Measurements from ENCODE around the gene GLUL.

The GLUL gene

DNA sequence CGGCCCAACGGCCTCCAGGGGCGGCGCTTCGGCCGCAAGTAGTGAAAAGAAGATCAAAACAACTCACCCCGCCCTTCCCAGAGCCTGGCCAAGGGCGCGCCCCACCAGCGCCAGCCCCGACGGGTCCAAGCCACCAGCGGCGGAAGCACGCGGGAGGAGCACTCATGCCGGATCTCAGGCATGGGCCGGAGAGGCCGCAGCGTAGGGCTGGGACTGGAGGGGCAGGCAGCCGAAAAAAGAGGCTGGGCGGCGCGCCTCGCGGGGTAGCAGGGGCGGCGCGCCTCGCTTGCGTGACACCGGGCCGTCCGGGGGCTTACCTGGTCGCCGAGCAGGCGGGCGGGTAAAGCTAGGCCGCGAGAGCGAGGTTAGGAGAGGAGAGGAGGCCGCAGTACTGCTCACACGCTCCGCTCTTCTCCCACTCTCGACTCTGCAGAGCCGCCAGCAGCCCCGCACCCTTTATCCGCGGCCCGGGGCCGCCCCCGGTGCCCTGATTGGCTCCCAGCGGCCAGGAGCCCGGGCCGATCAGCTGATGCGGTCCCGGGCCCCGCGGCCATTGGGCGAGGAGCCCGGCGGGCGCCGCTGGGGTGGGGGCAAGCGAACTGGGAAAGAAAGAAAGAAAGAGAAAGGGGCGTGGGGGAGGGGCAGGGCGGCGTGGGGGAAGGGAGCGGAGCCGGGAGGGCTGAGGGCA is at the start of gene GLUL:
GLUL (minus strand) TSS at position 429 of the 688 bp plus-strand sequence. CDS start 3,053 bp downstream, outside the sequence.
- DNase-seq: peak in 1 of 2 experiments; percentile 15

GRCh38 chr1:182438326-182438725 is 46.7 kb upstream of the GLUL start:
- DNase-seq: no peak

DNA sequence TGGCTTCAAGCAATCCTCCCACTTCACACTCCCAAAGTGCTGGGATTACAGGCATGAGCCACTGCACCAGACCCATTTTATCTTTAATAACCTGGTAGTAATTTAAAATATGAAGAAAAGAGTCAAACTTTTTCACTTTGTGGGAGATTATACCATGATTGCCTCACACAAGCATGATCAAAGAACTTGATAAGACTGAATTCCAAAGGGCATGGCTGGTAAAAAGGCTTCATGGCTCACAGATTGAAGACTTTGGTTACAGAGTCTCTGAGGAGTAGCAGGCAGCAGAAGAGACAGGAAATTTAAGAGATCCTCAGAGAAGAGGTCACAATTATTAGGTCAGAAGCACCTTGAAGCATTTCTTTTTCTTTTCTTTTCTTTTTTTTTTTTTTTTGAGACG is 42.0 kb upstream of the GLUL start:
- no peak for DNase-seq

- DNase-seq: no peak
These were observed 39.7 kb upstream of the GLUL start for GRCh38 chr1:182431278-182431677.

GRCh38 chr1:182430263-182431068 is 38.9 kb upstream of the GLUL start:
- DNase-seq: no peak

- no peak for DNase-seq
These were observed 36.5 kb upstream of the GLUL start for GRCh38 chr1:182428043-182428442.

- DNase-seq: no peak
These were observed 35.1 kb upstream of the GLUL start for GRCh38 chr1:182426442-182427430.

DNA sequence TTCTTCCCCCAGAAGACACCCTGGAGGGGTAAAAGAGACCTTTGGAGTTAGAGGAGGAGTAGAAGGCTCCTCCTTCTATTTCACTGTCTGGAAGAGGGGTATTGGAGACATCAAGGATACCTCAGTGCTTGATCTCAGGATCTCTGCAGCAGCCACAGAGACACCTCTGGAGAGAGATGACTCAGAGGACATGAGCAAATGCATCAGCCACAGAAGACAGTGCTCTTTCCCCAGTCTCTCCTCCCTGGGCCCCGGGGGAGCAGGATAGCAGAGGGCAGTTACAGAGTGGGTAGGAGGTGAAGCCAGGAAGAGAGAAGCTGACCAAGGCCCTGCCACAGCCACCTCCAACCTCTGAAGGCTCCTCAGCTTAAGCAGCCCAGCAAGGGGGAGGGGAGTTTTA is 24.2 kb upstream of the GLUL start:
- DNase-seq: no peak

DNA sequence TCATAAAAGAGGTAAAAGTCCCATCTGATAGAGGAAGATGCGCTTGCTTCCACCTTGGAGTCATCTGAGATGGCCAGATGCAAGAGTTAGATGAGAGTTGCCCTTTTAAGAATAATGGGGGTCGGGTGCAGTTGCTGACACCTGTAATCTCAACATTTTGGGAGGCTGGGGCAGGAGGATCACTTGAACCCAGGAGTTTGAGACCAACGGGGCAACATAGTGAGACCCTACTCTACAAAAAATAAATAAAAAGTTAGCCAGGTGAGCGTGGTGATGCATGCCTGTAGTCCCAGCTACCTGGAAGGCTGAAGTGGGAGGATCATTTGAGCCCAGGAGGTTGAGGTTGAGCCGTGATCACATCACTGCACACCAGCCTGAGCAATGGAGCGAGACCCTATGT is 22.4 kb upstream of the GLUL start:
- DNase-seq: no peak

- no peak for DNase-seq
These were observed 21.9 kb upstream of the GLUL start for GRCh38 chr1:182413486-182413885.

GRCh38 chr1:182410620-182411273 is 19.2 kb upstream of the GLUL start:
- no peak for DNase-seq

- DNase-seq: no peak
These were observed 18.5 kb upstream of the GLUL start for GRCh38 chr1:182410138-182410537.

DNA sequence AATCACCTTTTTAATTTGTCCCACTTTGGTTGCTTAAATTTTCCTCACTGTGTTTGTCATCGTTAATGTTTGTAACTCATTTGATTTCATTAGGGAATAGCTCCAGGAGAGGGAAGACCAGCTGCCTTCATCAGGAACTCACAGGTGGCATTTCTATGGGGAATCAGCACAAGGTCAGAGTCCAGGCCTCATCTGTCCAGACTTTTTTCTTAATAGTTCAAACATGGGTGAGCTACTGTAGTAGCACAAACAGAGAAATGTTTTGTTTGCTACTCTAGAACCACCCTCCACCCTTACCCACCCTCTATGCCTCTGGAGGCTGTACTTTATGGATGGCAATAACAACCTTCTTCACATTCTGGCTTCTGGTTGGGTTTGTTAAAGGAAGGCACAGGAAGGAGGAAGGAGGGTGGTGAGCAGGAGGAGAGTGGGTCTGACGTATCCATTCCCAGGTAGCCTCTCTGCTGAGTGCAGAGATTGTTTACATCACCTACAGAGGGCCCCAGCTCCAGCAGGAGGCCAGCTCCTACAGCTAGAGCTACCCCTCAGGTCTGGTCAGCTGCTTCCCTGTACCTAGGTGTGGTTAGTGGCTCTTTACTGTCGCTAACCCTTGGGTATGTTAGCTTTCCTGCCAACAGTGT is 17.0 kb upstream of the GLUL start:
- DNase-seq: no peak

- DNase-seq: no peak
These were observed 16.1 kb upstream of the GLUL start for GRCh38 chr1:182407724-182408123.

- no peak for DNase-seq
These were observed 14.4 kb upstream of the GLUL start for GRCh38 chr1:182406012-182406411.

GRCh38 chr1:182405578-182405977 is 14.0 kb upstream of the GLUL start:
- no peak for DNase-seq

- DNase-seq: no peak
These were observed 13.2 kb upstream of the GLUL start for GRCh38 chr1:182404781-182405180.

DNA sequence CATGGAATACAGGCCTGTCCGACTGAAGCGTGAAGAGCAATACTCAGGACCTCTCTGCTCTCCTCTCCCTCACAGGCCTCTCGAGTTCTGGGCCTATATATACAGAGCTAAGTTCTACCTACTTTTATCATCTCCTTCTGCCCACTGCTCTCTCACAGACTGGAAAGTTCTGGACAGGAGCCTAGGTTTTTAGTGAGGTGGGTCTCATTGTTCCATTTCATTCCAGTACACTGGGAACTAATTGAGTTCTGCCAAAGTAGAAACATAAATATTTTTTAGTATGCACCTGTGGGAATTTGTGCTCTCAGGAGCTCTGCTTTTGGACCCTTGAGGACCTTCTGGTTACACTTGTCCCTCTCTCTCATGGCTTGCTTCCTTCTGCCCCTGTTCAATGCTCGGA is 9.0 kb upstream of the GLUL start, which contains the start of gene TEDDM1:
TEDDM1 (minus strand) TSS at position 101 of the 400 bp plus-strand sequence. CDS start 182 bp downstream, outside the sequence.
- no peak for DNase-seq

GRCh38 chr1:182397653-182398393 is 6.2 kb upstream of the GLUL start:
- no peak for DNase-seq

DNA sequence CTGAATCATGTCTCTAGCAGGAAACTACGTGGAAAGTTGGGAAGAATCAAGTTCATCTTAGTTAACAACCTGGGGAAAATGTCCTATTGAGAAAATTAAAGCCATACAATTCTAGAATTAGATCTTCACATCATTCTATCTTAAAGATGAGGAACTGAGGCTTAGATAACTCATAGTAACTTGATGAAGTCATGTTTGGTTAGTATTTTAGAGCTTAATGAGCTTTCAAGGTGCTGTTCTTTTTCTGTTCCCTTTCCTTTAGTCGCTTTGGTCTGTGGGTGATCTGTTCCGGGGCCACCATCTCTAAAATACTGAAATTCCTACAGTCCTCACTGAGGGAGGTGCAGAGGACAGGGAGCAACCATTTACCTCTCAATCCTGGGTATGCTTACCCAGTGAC is 4.3 kb upstream of the GLUL start:
- DNase-seq: no peak

Data from cerebellar nuclear complex (tissue), 1 donor.